Upper lobe of left lung (tissue), 4 donors: ENCODE data around the gene TEKT5.

ENCODE experiments used
- CTCF ChIP-seq, 6 experiments: fragments of 450-650 bp in 4 of 6; fragments of 200-600 bp in 2 of 6; sonication (generic) in 2 of 6; IDR thresholded peaks; one replicate each; pipeline ENCODE4 v1.5.1; 2016 to 2019; ENCODE audit warnings: antibody characterized with exemption in 6 of 6
- EP300 ChIP-seq, 4 donors: sonication (generic); formaldehyde crosslinking; IDR thresholded peaks; one replicate each; pipeline ENCODE4 v1.5.1; 2017; ENCODE audit warnings: antibody characterized with exemption in 4 of 4, control low read depth in 2 of 4
- POLR2A ChIP-seq, 4 donors: fragments of 450-650 bp; IDR thresholded peaks; one replicate each; pipeline ENCODE4 v1.5.1; 2016 to 2017; ENCODE audit warnings: antibody characterized with exemption in 4 of 4, mild to moderate bottlenecking in 2 of 4
- POLR2AphosphoS5 ChIP-seq, 2 donors: sonication (generic); formaldehyde crosslinking; IDR thresholded peaks; one replicate each; pipeline ENCODE4 v1.5.1; 2017; ENCODE audit warnings: antibody characterized with exemption in 2 of 2

GRCh38 chr16:10616419-10616755 is 78.3 kb downstream of the TEKT5 start:
- TF ChIP-seq CTCF (IDR thresholded peaks at IDR 0.05) (no peak), POLR2AphosphoS5 (IDR thresholded peaks at IDR 0.05) (no peak), POLR2A (IDR thresholded peaks at IDR 0.05) (no peak), EP300 (IDR thresholded peaks at IDR 0.05) (no peak)
